Brain microvascular endothelial cell (primary cell): ENCODE data around the gene ARHGAP15.

ENCODE experiments used
- DNase-seq: peaks from one replicate; pipeline ENCODE4 v3.0.0-alpha.2; 2020
- H3K27ac ChIP-seq: fragments of 250-450 bp; sonication (Bioruptor Pico); 2 replicates; pipeline ENCODE4 v1.5.1; 2020; ENCODE audit warnings: mild to moderate bottlenecking, moderate library complexity
- H3K27me3 ChIP-seq: fragments of 250-450 bp; sonication (Bioruptor Pico); replicated peaks from 2 replicates; pipeline ENCODE4 v1.5.1; 2020; ENCODE audit warnings: mild to moderate bottlenecking
- H3K36me3 ChIP-seq: fragments of 250-450 bp; sonication (Bioruptor Pico); replicated peaks from 2 replicates; pipeline ENCODE4 v1.5.1; 2020; ENCODE audit warnings: mild to moderate bottlenecking
- H3K4me3 ChIP-seq: 2 replicates; pipeline ENCODE4 v1.5.1; 2011; ENCODE audit warnings: low read depth, mild to moderate bottlenecking, control low read depth, low read length, moderate library complexity
- CTCF ChIP-seq: IDR thresholded peaks from 2 replicates; pipeline ENCODE4 v1.5.1; 2011; ENCODE audit warnings: low read depth, mild to moderate bottlenecking, moderate library complexity, low read length, control low read depth, inconsistent platforms; ENCODE audit errors: missing control alignments
- in situ Hi-C: cut with HindIII; loops from 2 replicates; pipeline ENCODE4 v1.10.0; 2017; ENCODE audit warnings: low sequenced_read_pairs, low pct_ligation_motif_present

ARHGAP15 gene

GRCh38 chr2:143190431-143190830, 61.2 kb downstream of the ARHGAP15 start:
- in situ Hi-C loops: no loop called here
- TF ChIP-seq CTCF: no peak
- Histone ChIP-seq H3K27me3 (no peaks in the 10 kb centered on the region), H3K27ac (no peak overlapping the region), H3K4me3 (no peak overlapping the region), H3K36me3 (no peaks in the 10 kb centered on the region)
- no peak for DNase-seq

DNA sequence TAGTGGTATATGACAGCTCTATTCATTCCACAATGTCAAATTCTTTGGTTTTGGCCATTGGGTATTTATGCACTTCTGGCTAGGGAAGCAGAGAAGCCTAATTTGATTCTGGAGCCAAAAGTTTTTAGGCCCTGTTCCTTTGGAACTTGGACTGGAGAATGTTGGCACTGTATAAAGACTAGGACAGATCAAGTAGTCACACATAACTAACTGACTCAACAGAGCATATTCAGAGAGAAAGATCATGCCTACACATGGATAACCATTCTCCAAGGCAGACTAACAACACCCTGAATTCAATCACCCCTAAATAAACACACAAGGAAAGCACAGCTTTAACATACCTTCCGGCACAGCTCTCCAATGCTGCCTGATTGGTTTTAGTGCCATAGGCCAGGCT, 62.9 kb downstream of the ARHGAP15 start:
- in situ Hi-C loops: no loop called here
- DNase-seq: no peak
- Histone ChIP-seq H3K4me3 (no peak overlapping the region), H3K36me3 (no peaks in the 10 kb centered on the region), H3K27ac (no peak overlapping the region), H3K27me3 (no peaks in the 10 kb centered on the region)
- TF ChIP-seq CTCF: no peak

GRCh38 chr2:143192716-143193115, 63.5 kb downstream of the ARHGAP15 start:
- no peak overlapping the region for H3K4me3 ChIP-seq
- no peaks in the 10 kb centered on the region for H3K27me3 ChIP-seq
- no peaks in the 10 kb centered on the region for H3K36me3 ChIP-seq
- in situ Hi-C loops: no loop called here
- no peak for TF ChIP-seq CTCF
- no peak for DNase-seq
- no peak overlapping the region for H3K27ac ChIP-seq

GRCh38 chr2:143193121-143193520, 63.9 kb downstream of the ARHGAP15 start:
- H3K4me3 ChIP-seq: no peak overlapping the region
- in situ Hi-C loops: no loop called here
- H3K36me3 ChIP-seq: no peaks in the 10 kb centered on the region
- H3K27me3 ChIP-seq: no peaks in the 10 kb centered on the region
- TF ChIP-seq CTCF: no peak
- DNase-seq: no peak
- no peak overlapping the region for H3K27ac ChIP-seq

GRCh38 chr2:143195511-143195910, 66.3 kb downstream of the ARHGAP15 start:
- in situ Hi-C loops: no loop called here
- Histone ChIP-seq H3K27ac (no peak overlapping the region), H3K27me3 (no peaks in the 10 kb centered on the region), H3K4me3 (no peak overlapping the region), H3K36me3 (no peaks in the 10 kb centered on the region)
- TF ChIP-seq CTCF: no peak
- DNase-seq: no peak

- in situ Hi-C loops: no loop called here
- Histone ChIP-seq H3K36me3 (no peaks in the 10 kb centered on the region), H3K27ac (no peak overlapping the region), H3K4me3 (no peak overlapping the region), H3K27me3 (no peaks in the 10 kb centered on the region)
- no peak for DNase-seq
- TF ChIP-seq CTCF: no peak
These were observed 74.8 kb downstream of the ARHGAP15 start for GRCh38 chr2:143204062-143204461.
